Right lobe of liver (tissue), 4 donors: ENCODE results near the gene SHMT2.

Experiments
- CTCF ChIP-seq, 4 donors: fragments of 200-600 bp in 3 of 4; fragments of 450-650 bp in 1 of 4; IDR thresholded peaks; one replicate each; pipeline versions ENCODE4 v1.5.1 to v1.8.0; 2016 to 2022; ENCODE audit warnings: antibody characterized with exemption in 4 of 4, mild to moderate bottlenecking in 2 of 4
- POLR2A ChIP-seq: fragments of 450-650 bp; IDR thresholded peaks from one replicate; pipeline ENCODE4 v1.6.1; 2017; ENCODE audit warnings: antibody characterized with exemption, mild to moderate bottlenecking
- donor health status: DM: no; HTN: no; CAD: no.
- donor health status: DM: no; HTN: no; CAD: no.
- donor health status: DM: no; HTN: yes; CAD: no.

GRCh38 chr12:57244312-57244696 lies 14.8 kb downstream of the SHMT2 start:
- TF ChIP-seq CTCF (IDR thresholded peaks at IDR 0.05), result no peak
- no peak for TF ChIP-seq POLR2A
